GM18499 (cell line): ENCODE measurements around the gene CHAF1B.
"Not testable (repeated sequence)": the region's sequence is repeated elsewhere in the genome, so short reads cannot be mapped to it uniquely, and the experiment has no call there.

Source experiments
- ATAC-seq: cut with Tn5 transposase; IDR thresholded peaks from one replicate; pipeline ENCODE4 v1.9.1; 2021; ENCODE audit warnings: moderate number of reproducible peaks; ENCODE audit not compliant: insufficient read depth, unreplicated experiment

The CHAF1B gene

GRCh38 chr21:36385233-36386030 is at the start of gene CHAF1B:
Gene CHAF1B (plus strand): TSS chr21:36385392. CDS start chr21:36386137, 745 bp downstream.
- no peak for ATAC-seq

- no peak for ATAC-seq
Measured at GRCh38 chr21:36337099-36337509, 48.1 kb upstream of the CHAF1B start.

GRCh38 chr21:36338975-36339374 is 46.2 kb upstream of the CHAF1B start:
- no peak for ATAC-seq

GRCh38 chr21:36342581-36342980 is 42.6 kb upstream of the CHAF1B start:
- not testable (repeated sequence) for ATAC-seq

- no peak for ATAC-seq
Measured at GRCh38 chr21:36344931-36345330, 40.3 kb upstream of the CHAF1B start.

- no peak for ATAC-seq
Measured at GRCh38 chr21:36347278-36347961, 37.8 kb upstream of the CHAF1B start.

GRCh38 chr21:36347962-36348328 is 37.2 kb upstream of the CHAF1B start:
- no peak for ATAC-seq

GRCh38 chr21:36349315-36349714 is 35.9 kb upstream of the CHAF1B start:
- no peak for ATAC-seq

- ATAC-seq: no peak
Measured at GRCh38 chr21:36350282-36350910, 34.8 kb upstream of the CHAF1B start.

GRCh38 chr21:36354918-36355680 is 30.1 kb upstream of the CHAF1B start:
- ATAC-seq: no peak

- ATAC-seq: no peak
Measured at GRCh38 chr21:36355868-36356267, 29.3 kb upstream of the CHAF1B start.

GRCh38 chr21:36359185-36359584 is 26.0 kb upstream of the CHAF1B start:
- ATAC-seq: no peak

- no peak for ATAC-seq
Measured at GRCh38 chr21:36369064-36369685, 16.0 kb upstream of the CHAF1B start.

GRCh38 chr21:36375994-36376393 is 9.2 kb upstream of the CHAF1B start:
- no peak for ATAC-seq

- ATAC-seq: no peak
Measured at GRCh38 chr21:36377391-36377842, 7.8 kb upstream of the CHAF1B start.

GRCh38 chr21:36379251-36379650 is 5.9 kb upstream of the CHAF1B start:
- no peak for ATAC-seq

GRCh38 chr21:36381841-36382589 is 3.2 kb upstream of the CHAF1B start:
- ATAC-seq: no peak

- not testable (repeated sequence) for ATAC-seq
Measured at GRCh38 chr21:36382722-36383121, 2.5 kb upstream of the CHAF1B start.

GRCh38 chr21:36384885-36385232 is 333 bp upstream of the CHAF1B start:
- ATAC-seq: no peak
